Left forelimb (tissue), 1 donor: Measurements from ENCODE around the gene SEMA6B.

Experiments
- DNase-seq: peaks from one replicate; pipeline ENCODE4 v3.0.0-alpha.2; 2018; ENCODE audit warnings: low spot score

SEMA6B gene

DNA sequence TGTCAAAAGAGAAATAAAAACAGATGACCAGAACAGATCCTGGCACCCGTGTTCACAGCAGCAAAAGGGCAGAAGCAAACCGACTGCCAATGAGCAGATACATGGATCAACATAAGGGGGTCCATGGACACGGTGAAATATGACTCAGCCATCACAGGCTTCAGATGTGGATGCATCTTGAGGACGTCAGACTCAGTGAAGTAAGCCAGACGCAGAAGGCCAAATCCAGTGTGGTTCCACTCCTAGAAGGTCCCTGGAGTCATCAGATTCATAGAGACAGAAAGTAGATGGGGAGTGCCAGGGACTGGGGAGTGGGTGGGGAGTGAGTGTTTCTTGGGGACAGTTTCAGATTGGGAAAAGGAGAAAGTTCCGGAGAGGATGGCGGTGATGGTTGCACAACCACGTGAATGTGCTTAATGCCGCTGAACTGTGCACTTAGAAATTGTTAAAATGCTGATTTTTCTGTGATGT, 28.8 kb upstream of the SEMA6B start:
- no peak for DNase-seq

- DNase-seq, result no peak
Observed at GRCh38 chr19:4587527-4587926, 28.0 kb upstream of the SEMA6B start.

GRCh38 chr19:4586691-4587090, 27.2 kb upstream of the SEMA6B start:
- DNase-seq, result no peak

GRCh38 chr19:4586245-4586644, 26.8 kb upstream of the SEMA6B start:
- DNase-seq, result no peak

- no peak for DNase-seq
Observed at GRCh38 chr19:4585556-4585955, 26.1 kb upstream of the SEMA6B start.

DNA sequence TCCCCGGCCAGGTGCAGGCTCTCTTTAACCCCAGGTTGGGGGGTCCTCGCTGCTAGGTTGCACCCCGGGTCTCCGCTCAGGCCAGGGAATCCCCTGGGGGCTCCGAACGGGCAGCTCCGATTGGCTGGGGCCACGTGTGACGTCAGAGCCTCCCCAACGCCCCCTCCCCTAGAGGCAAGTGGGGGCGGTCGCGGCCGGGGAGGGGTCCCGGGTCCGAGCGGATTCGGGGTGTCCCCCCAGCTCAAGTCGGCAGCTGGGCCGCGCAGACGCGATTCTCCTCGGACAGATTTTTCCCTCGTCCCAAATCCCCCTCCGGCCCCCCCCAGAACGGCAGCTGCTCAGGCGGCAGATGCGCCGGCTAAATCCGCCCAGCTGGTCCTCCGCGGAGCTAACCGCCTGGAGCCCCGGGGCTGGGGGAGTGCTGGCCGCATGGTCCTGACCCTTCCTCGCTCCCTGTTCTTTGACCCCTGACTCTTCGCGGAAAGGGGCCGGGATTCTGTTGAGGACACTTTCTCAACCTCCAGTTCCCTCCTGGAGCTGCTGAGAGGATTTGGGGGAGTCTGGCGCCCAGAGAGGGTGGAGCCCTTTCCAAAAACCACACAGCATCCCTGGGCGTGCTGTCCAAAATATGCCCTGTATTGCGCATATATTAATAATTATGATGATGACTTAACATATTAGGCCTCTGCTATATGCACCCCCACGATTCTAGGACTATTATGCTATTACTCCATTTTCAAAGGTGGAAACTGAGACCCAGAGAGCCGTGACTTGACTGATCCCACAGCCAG, 25.4 kb upstream of the SEMA6B start:
- DNase-seq, result peak; percentile 84

DNA sequence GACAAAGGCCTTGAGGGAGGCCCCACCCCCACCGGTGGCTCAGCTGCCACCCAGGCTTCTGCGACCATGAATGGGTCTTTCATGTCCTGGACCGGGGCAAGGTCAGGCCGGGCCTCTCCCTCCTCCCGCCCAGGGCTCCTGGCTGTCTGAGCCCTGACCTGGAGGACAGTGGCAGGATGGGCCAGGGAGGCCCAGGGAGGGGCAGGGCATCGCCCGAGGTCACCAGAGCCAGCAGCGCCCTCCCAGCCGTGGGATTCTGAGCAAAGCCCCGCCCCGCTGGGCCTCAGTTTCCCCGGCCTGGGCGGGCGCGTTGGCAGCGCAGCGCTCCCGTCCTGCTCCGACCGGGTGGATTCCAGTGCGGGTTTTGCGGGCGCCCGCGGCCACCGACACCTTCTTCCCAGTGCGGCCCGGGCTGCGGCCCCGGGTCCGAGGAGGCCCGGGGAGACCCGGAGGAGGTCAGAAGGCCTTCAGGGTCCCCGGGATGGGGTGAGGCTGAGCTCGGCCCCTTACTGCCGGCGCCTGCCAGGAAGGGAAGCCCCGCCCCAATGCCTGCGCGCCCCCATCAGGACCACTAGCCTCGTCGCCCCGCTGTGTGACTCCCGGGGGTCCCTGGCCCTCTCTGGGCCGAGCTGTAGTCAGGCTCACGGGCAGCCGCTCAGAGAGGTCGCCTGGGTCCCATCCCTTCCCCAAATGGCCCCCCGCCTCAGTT, 24.6 kb upstream of the SEMA6B start:
- no peak for DNase-seq

GRCh38 chr19:4582980-4583842, 23.7 kb upstream of the SEMA6B start:
- no peak for DNase-seq

GRCh38 chr19:4581666-4582553, 22.4 kb upstream of the SEMA6B start:
- no peak for DNase-seq

DNA sequence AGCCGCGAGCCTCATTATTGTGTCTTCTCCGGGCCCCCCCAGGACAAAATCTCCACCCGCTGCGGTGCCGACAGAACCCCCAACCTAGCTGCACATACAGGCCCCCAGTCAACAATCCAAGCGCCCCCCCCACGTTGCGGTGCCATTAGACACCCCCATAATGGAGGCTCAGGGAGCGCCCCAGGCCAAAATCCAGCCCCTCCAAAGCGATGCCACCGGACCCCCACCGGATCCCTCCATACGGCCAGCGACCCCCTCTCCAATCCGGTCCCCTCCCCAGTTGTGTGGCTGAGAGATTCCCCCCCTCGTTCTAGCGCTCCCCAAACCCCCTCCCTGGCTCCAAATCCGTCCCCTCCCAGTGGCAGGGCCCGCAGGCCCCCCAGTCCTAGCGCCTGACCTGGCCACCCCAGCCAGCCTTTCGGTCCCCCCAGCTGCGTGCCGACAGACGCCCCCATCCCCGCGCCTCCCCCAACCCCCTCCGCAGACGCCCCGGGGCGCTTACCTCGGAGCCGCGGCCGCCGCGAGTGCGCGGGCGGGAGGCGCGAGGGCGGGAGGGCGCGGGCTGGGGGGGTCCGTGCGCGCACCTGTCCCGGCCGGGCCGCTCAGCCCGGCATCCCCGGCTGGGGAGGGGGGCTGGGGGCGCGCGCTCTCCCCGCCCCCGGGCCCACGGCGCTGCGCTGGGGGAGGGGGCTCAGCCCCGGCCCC, 21.6 kb upstream of the SEMA6B start:
- no peak for DNase-seq

GRCh38 chr19:4580021-4580901, 20.8 kb upstream of the SEMA6B start:
- DNase-seq, result no peak

- no peak for DNase-seq
Observed at GRCh38 chr19:4579389-4579788, 19.9 kb upstream of the SEMA6B start.

GRCh38 chr19:4578552-4579248, 19.2 kb upstream of the SEMA6B start:
- no peak for DNase-seq

DNA sequence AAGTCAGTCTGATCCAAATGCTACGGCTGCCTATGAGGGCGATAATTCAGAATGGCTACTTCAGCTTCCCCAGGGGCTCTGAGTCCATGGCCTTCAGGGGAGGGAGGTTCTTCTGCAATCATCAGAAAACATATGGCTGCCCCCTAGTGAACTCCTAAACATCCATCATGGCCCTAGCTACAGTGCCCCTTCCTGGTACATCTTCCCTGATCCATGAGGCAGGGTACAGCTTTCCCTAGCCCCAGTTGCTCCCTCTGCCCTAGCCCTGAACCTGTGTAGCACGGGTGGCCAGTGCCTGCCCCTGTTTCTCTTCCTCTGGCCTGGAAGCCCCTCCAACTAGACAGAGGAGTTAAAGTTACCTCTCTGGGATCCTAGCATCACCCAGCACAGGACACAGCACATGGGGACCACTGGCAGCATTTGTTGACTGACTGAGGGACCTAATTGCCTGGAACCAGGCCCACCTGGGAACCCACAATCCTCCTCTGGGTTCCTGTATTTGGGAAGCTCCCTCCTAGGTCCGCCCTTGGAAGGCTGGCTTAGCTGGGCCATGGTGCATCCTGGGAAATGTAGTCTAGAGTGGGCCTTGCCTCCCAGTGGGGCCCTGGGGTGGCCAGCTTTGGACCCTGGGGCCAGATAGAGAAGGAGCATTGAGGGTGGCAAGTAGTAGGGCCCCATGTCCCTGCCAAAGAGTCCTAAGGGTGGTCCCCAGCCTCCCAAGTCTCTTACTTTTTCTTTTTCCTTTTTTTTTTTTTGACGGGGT, 17.7 kb upstream of the SEMA6B start:
- no peak for DNase-seq

DNA sequence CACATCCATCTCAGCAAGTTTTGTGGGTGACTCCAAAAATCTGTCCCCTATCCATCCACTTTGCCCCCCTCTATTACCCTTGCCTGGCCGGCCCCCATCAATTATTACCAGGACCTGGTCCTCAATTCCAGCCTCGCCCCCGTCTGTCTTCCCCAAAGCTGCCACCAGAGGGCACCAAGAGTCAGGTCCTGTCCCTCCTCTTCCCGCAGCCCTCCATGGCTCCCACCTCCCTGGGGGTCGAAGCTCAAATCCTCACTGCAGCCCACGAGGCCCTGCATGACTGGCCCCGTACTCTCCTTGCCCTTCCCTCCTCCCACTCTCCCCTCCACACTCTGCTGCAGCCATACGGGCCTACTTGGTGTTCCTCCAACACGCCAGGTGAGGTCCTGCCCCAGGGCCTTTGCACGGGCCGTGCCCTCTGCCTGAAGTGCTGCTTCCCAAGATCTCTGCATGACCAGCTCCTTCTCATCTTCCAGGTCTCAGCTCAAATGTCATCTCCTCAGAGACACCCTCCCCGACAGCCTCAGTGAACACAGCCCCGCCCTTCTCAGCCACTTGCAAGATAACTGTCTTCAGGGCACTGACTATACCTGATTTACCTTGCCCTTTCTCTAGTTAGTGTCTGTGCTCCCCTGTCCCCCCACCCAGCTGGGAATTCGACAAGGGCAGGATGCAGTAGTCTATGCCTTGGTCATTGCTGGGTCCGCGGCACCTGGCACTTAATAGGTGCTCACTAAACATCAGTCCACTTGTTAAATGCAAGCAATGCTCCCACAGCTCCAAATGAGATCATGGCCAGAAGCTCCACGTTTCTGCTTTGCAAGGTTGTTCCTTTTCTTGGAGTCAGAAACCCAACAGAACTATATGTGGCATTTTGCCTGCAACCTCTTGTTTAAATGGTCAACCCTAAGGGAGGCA, 16.8 kb upstream of the SEMA6B start:
- peak; percentile 72 for DNase-seq

GRCh38 chr19:4575267-4576015, 16.0 kb upstream of the SEMA6B start:
- DNase-seq, result peak; percentile 74

DNA sequence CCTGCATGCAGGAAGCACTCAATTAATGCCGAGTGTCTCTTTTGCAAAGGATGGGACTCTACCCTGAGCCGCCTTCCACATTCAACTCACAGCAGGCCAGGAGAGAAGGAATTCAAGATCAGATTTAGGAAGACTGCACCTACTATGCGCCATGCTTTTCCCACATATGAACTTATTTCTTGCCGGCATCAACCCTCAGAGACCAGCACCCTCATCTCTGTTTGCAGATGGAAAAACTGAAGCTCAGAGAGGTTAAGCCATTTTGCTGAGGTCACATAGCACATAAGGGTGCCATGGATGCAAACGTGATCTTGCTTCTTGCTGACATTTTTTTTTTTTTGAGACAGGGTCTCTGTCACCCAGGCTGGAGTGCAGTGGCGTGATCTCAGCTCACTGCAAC, 14.2 kb upstream of the SEMA6B start:
- no peak for DNase-seq
